Gastroesophageal sphincter (tissue), 4 donors: ENCODE data around the gene PI4K2B. TPM values are rescaled to one million over a fixed set of nuclear protein-coding genes. Genes with fewer than 3 reads are reported as not detected.

Source experiments
- ATAC-seq: fragments of 150-250 bp; one replicate; pipeline ENCODE4 v1.9.1; 2016; ENCODE audit warnings: mild to moderate bottlenecking, moderate library complexity
- H3K27ac ChIP-seq, 4 donors: fragments of 200-600 bp; sonication (generic) in 3 of 4; 1 replicate in 3 of 4; 2 replicates in 1 of 4; pipeline ENCODE4 v1.5.1; 2016 to 2019
- H3K27me3 ChIP-seq: fragments of 200-600 bp; sonication (generic); one replicate; pipeline ENCODE4 v1.5.1; 2019
- H3K36me3 ChIP-seq, 2 donors: fragments of 200-600 bp; sonication (generic); one replicate each; pipeline ENCODE4 v1.5.1; 2019; ENCODE audit warnings: control low read depth in 1 of 2
- H3K4me1 ChIP-seq, 3 donors: fragments of 200-600 bp; sonication (generic); 1 replicate in 2 of 3; 2 replicates in 1 of 3; pipeline ENCODE4 v1.5.1; 2016 to 2019; ENCODE audit warnings: control low read depth in 2 of 3
- H3K4me3 ChIP-seq, 2 donors: fragments of 200-600 bp; sonication (generic); one replicate each; pipeline ENCODE4 v1.5.1; 2019; ENCODE audit warnings: mild to moderate bottlenecking in 1 of 2, moderate library complexity in 1 of 2
- H3K9me3 ChIP-seq, 3 donors: fragments of 200-600 bp; sonication (generic); one replicate each; pipeline ENCODE4 v1.5.1; 2017 to 2019; ENCODE audit warnings: control low read depth in 2 of 3
- CTCF ChIP-seq, 4 experiments: fragments of 200-600 bp in 2 of 4; fragments of 450-650 bp in 2 of 4; sonication (generic) in 1 of 4; IDR thresholded peaks; one replicate each; pipeline ENCODE4 v1.5.1; 2017 to 2019; ENCODE audit warnings: antibody characterized with exemption in 4 of 4, mild to moderate bottlenecking in 2 of 4, moderate library complexity in 2 of 4
- EP300 ChIP-seq: sonication (generic); formaldehyde crosslinking; IDR thresholded peaks from one replicate; pipeline ENCODE4 v1.6.1; 2017; ENCODE audit warnings: antibody characterized with exemption, mild to moderate bottlenecking
- POLR2A ChIP-seq, 2 donors: fragments of 450-650 bp; IDR thresholded peaks; one replicate each; pipeline ENCODE4 v1.6.1; 2017; ENCODE audit warnings: antibody characterized with exemption in 2 of 2, mild to moderate bottlenecking in 2 of 2, moderate library complexity in 1 of 2
- POLR2AphosphoS5 ChIP-seq: sonication (generic); formaldehyde crosslinking; IDR thresholded peaks from one replicate; pipeline ENCODE4 v1.6.1; 2017; ENCODE audit warnings: antibody characterized with exemption
- whole genome bisulfite sequencing, 2 donors: methylation state at CpG; one replicate each; pipeline ENCODE4 v1.1.5; 2018; ENCODE audit warnings: low coverage in 1 of 2; 5-methylcytosine and 5-hydroxymethylcytosine counted together
- total RNA-seq, 4 donors: library from RNA; depleted of rRNA; stranded (reverse); fragments of >200 nt; gene quantifications; one replicate each; pipeline ENCODE4 v1.1.0, GENCODE V29; 2016

Gene PI4K2B
- total RNA-seq, 4 donors from 2014 or later: 10.6 to 18.2 (median 13.1) TPM

- H3K36me3 ChIP-seq: no peaks in the 10 kb centered on the region
- H3K4me1 ChIP-seq: no peaks in the 10 kb centered on the region
- no peak overlapping the region for H3K27ac ChIP-seq
- no peak overlapping the region for H3K4me3 ChIP-seq
- no peaks in the 10 kb centered on the region for H3K9me3 ChIP-seq
- ATAC-seq: no peak
- peaks cover 43% of the 10 kb centered on the region for H3K27me3 ChIP-seq
- 88 to 92% methylated on average over 7 to 9 of the region's 9 CpGs for WGBS, 2 donors
- TF ChIP-seq POLR2AphosphoS5: no peak
- TF ChIP-seq CTCF (IDR thresholded peaks at IDR 0.05): no peak
- no peak for TF ChIP-seq POLR2A (IDR thresholded peaks at IDR 0.05)
- TF ChIP-seq EP300: no peak
Measured at GRCh38 chr4:25302626-25303025, 68.8 kb downstream of the PI4K2B start.

- Histone ChIP-seq H3K4me3 (no peak overlapping the region), H3K27me3 (peaks cover 52% of the 10 kb centered on the region), H3K4me1 (no peaks in the 10 kb centered on the region), H3K9me3 (no peaks in the 10 kb centered on the region), H3K27ac (no peak overlapping the region), H3K36me3 (no peaks in the 10 kb centered on the region)
- TF ChIP-seq POLR2AphosphoS5 (no peak), CTCF (IDR thresholded peaks at IDR 0.05) (no peak), POLR2A (IDR thresholded peaks at IDR 0.05) (no peak), EP300 (no peak)
- 85 to 94% methylated on average over 2 to 3 of the region's 3 CpGs for WGBS, 2 donors
- no peak for ATAC-seq
Measured at GRCh38 chr4:25303578-25303977, 69.7 kb downstream of the PI4K2B start.

- Histone ChIP-seq H3K9me3 (no peaks in the 10 kb centered on the region), H3K27me3 (peaks cover 32% of the 10 kb centered on the region), H3K36me3 (no peaks in the 10 kb centered on the region), H3K27ac (no peak overlapping the region), H3K4me1 (no peaks in the 10 kb centered on the region), H3K4me3 (no peak overlapping the region)
- ATAC-seq: no peak
- WGBS, 2 donors: 83 to 85% methylated on average over 2 to 4 of the region's 4 CpGs
- TF ChIP-seq EP300 (no peak), CTCF (IDR thresholded peaks at IDR 0.05) (no peak), POLR2AphosphoS5 (no peak), POLR2A (IDR thresholded peaks at IDR 0.05) (no peak)
Measured at GRCh38 chr4:25306518-25307057, 72.8 kb downstream of the PI4K2B start.

GRCh38 chr4:25307596-25307995 lies 73.8 kb downstream of the PI4K2B start:
- ATAC-seq: no peak
- Histone ChIP-seq H3K36me3 (no peaks in the 10 kb centered on the region), H3K9me3 (no peaks in the 10 kb centered on the region), H3K4me1 (peaks cover 0 to 5% (median 0%) of the 10 kb centered on the region in 3 donors), H3K4me3 (no peak overlapping the region), H3K27ac (no peak overlapping the region), H3K27me3 (peaks cover 25% of the 10 kb centered on the region)
- 78% methylated on average over 4 of the region's 7 CpGs; no CpG with 5 or more reads in 1 of the 2 donors for WGBS, 2 donors
- TF ChIP-seq POLR2A (IDR thresholded peaks at IDR 0.05) (no peak), POLR2AphosphoS5 (no peak), CTCF (IDR thresholded peaks at IDR 0.05) (no peak), EP300 (no peak)

- no peak overlapping the region for H3K27ac ChIP-seq
- no peaks in the 10 kb centered on the region for H3K9me3 ChIP-seq
- H3K4me1 ChIP-seq: peaks cover 0 to 9% (median 1%) of the 10 kb centered on the region in 3 donors
- no peak overlapping the region for H3K4me3 ChIP-seq
- WGBS, 2 donors: 66 to 67% methylated on average over 2 of the region's 2 CpGs
- no peak for TF ChIP-seq CTCF (IDR thresholded peaks at IDR 0.05)
- TF ChIP-seq POLR2AphosphoS5: no peak
- TF ChIP-seq POLR2A (IDR thresholded peaks at IDR 0.05): no peak
- TF ChIP-seq EP300: no peak
- H3K36me3 ChIP-seq: no peaks in the 10 kb centered on the region
- ATAC-seq: no peak
- peaks cover 25% of the 10 kb centered on the region for H3K27me3 ChIP-seq
Measured at GRCh38 chr4:25308306-25308705, 74.5 kb downstream of the PI4K2B start.
